Erythroblast (primary cell): Measurements from ENCODE around the gene HIPK2.

Source experiments
- GATA1 ChIP-seq: IDR thresholded peaks from 2 replicates; pipeline ENCODE4 v1.6.1; 2011; ENCODE audit warnings: low read depth, mild to moderate bottlenecking, control low read depth, low read length, moderate library complexity
- POLR2A ChIP-seq: IDR thresholded peaks from 2 replicates; pipeline ENCODE4 v1.6.1; 2011; ENCODE audit warnings: mild to moderate bottlenecking, low read length

GRCh38 chr7:139521439-139521838 is 256.4 kb downstream of the HIPK2 start:
- TF ChIP-seq POLR2A (no peak), GATA1 (no peak)
